Nephron (organoid): ENCODE data around the gene KIAA0930.

Experiments
- H3K27ac Mint-ChIP-seq, 3 experiments: 2 replicates each; pipeline ENCODE4 v1.8.0; 2020; ENCODE audit warnings: mixed read lengths in 3 of 3, mild to moderate bottlenecking in 2 of 3, moderate library complexity in 1 of 3
- H3K27me3 Mint-ChIP-seq: 2 replicates; pipeline ENCODE4 v1.8.0; 2021; ENCODE audit warnings: low read depth, mild to moderate bottlenecking, moderate library complexity, mixed read lengths
- H3K36me3 Mint-ChIP-seq: 2 replicates; pipeline ENCODE4 v1.8.0; 2020; ENCODE audit warnings: low read depth, mixed read lengths
- H3K4me1 Mint-ChIP-seq: 2 replicates; pipeline ENCODE4 v1.8.0; 2020; ENCODE audit warnings: mixed read lengths
- H3K4me3 Mint-ChIP-seq, 3 experiments: 2 replicates each; pipeline ENCODE4 v1.8.0; 2020; ENCODE audit warnings: mild to moderate bottlenecking in 3 of 3, mixed read lengths in 3 of 3, moderate library complexity in 2 of 3
- H3K9me3 Mint-ChIP-seq: 2 replicates; pipeline ENCODE4 v1.8.0; 2020; ENCODE audit warnings: mixed read lengths
- CTCF ChIP-seq, 3 experiments: fragments of 200-600 bp; sonication (generic); IDR thresholded peaks; one replicate each; pipeline ENCODE4 v1.5.0; 2021; ENCODE audit warnings: antibody characterized with exemption in 3 of 3; ENCODE audit not compliant: unreplicated experiment in 3 of 3

KIAA0930 gene

GRCh38 chr22:45239681-45240051, 1.0 kb downstream of the KIAA0930 start:
- H3K27me3 Mint-ChIP-seq: peaks cover 14% of the 10 kb centered on the region
- no peak for TF ChIP-seq CTCF (IDR thresholded peaks at IDR 0.05; ENCODE audit: unreplicated experiment in 3 of 3)

GRCh38 chr22:45238957-45239680, 1.6 kb downstream of the KIAA0930 start:
- Mint-ChIP-seq H3K4me3 (peak overlapping the region; percentile 90 to 92 (median 91)), H3K27ac (peak overlapping the region in 1 of 3 experiments; percentile 35), H3K9me3 (no peaks in the 10 kb centered on the region), H3K27me3 (peaks cover 14% of the 10 kb centered on the region), H3K4me1 (peaks cover 21% of the 10 kb centered on the region), H3K36me3 (peaks cover 5% of the 10 kb centered on the region)
- TF ChIP-seq CTCF (IDR thresholded peaks at IDR 0.05; ENCODE audit: unreplicated experiment in 3 of 3): no peak

More at GRCh38 chr22:45239681-45240051, 1.0 kb downstream of the KIAA0930 start:
- Mint-ChIP-seq H3K4me1 (peaks cover 21% of the 10 kb centered on the region), H3K36me3 (peaks cover 5% of the 10 kb centered on the region), H3K27ac (peak overlapping the region in 2 of 3 experiments; percentile 35 to 39), H3K4me3 (peak overlapping the region; percentile 90 to 92 (median 91)), H3K9me3 (no peaks in the 10 kb centered on the region)

GRCh38 chr22:45238076-45238956, 2.4 kb downstream of the KIAA0930 start:
- H3K4me1 Mint-ChIP-seq: peaks cover 21% of the 10 kb centered on the region
- no peak overlapping the region for H3K27ac Mint-ChIP-seq
- TF ChIP-seq CTCF (IDR thresholded peaks at IDR 0.05; ENCODE audit: unreplicated experiment in 3 of 3): no peak
- peaks cover 5% of the 10 kb centered on the region for H3K36me3 Mint-ChIP-seq
- no peaks in the 10 kb centered on the region for H3K9me3 Mint-ChIP-seq
- peaks cover 14% of the 10 kb centered on the region for H3K27me3 Mint-ChIP-seq
- H3K4me3 Mint-ChIP-seq: peak overlapping the region; percentile 73 to 92 (median 90)

DNA sequence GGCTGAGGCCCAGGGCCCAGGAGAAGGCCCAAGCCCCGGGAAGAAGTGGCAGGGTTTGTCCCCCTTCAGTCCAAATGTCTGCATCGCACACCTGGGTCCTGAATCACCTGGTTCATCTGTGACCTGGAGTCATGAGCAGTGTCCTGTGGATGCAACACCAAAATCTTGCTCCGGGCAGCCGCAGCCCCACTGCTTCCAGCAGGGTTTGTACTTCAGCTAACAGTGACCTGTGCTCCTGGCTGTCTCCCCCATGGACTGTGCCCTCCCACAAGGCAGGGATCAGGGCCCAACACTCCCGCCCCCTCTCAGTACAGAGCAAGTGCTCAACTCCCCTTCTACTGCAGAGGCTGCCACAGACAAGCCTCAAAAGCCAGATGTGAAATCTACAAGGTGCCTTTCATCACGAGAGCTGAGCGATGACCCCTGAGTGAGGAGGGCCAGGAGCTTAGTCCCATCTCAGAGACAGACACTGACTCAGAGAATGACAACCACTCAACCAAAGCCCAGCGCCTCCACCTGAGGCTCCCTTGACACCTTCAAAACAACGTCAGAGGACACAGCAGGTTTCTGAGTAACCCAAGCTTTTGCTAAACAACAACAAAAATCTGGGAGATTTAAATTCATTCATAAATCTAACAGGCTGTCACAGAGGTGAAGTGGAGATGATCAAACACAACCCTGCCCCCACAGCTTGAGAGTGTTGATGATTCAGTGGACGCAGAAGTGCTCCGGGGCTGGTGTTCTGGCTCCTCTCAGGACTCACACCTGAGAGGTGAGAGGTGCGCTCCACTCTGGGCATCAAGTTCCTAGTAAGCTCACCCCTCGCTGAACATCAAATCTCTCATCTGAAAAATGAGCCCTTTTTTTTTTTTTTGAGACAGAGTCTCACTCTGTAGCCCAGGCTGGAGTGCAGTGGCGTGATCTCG, 3.4 kb downstream of the KIAA0930 start:
- TF ChIP-seq CTCF (IDR thresholded peaks at IDR 0.05; ENCODE audit: unreplicated experiment in 3 of 3): no peak
- Mint-ChIP-seq H3K27me3 (peaks cover 14% of the 10 kb centered on the region), H3K4me1 (peaks cover 21% of the 10 kb centered on the region), H3K36me3 (peaks cover 5% of the 10 kb centered on the region), H3K4me3 (peak overlapping the region; percentile 46 to 54 (median 50)), H3K9me3 (no peaks in the 10 kb centered on the region), H3K27ac (no peak overlapping the region)

DNA sequence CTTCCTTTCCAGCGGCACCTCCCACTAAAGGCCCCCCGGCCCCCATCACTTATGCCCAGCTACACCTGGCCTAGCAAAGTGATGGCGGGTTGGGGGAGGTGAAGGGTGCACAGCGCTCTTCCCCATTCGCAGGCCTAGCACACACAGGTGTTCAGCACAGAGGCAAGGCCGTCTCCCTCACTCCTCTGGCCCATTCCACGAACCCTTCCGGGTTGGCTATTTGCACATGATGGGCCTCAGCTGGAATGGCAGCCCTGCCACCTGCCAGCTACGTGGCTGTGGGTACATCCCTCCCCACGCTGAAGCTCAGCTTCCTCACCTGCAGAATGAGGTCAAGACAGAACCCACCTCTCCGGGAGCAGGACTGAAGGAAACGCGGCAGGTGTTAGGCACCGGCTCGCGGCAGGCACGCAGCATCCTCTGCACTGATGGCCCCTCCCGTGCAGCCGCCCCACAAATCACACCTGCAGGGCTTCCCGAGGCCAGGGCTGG, 4.8 kb downstream of the KIAA0930 start:
- TF ChIP-seq CTCF (IDR thresholded peaks at IDR 0.05; ENCODE audit: unreplicated experiment in 3 of 3): no peak
- peaks cover 5% of the 10 kb centered on the region for H3K36me3 Mint-ChIP-seq
- no peak overlapping the region for H3K27ac Mint-ChIP-seq
- H3K4me1 Mint-ChIP-seq: peaks cover 17% of the 10 kb centered on the region
- peaks cover 14% of the 10 kb centered on the region for H3K27me3 Mint-ChIP-seq
- H3K4me3 Mint-ChIP-seq: no peak overlapping the region
- H3K9me3 Mint-ChIP-seq: no peaks in the 10 kb centered on the region
